ENCODE data around the gene HAUS6.

- TF ChIP-seq CTCF (IDR thresholded peaks at IDR 0.05) (no peak), POLR2A (IDR thresholded peaks at IDR 0.05) (no peak)
Measured at GRCh38 chr9:19104515-19105282, 2.0 kb upstream of the HAUS6 start.

Measured in testis (tissue), 2 donors.